ENCODE measurements around the gene TSPAN14.

The TSPAN14 gene

GRCh38 chr10:80425901-80426300 lies 28.2 kb upstream of the TSPAN14 start:
- no peak for ATAC-seq

DNA sequence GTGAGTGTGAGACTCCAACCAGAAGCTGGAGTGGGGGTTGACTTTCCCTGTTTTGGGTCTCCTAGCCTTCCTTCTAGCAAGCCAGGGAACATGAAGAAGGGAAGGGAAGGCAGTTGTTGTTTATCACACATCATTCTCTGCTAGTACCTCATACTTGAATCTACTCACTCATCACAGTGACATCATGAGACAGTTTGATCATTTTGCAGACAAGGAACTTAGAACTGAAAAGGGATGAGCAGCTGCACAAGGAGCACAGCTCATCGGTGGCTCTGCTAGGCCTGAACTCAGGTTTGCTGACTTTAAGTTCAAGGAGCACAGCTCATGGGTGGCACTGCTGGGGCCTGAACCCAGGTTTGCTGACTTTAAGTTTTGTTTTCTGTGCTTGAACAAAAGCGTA lies 26.6 kb upstream of the TSPAN14 start:
- ATAC-seq = no peak

GRCh38 chr10:80429521-80429973 lies 24.6 kb upstream of the TSPAN14 start:
- ATAC-seq = no peak

DNA sequence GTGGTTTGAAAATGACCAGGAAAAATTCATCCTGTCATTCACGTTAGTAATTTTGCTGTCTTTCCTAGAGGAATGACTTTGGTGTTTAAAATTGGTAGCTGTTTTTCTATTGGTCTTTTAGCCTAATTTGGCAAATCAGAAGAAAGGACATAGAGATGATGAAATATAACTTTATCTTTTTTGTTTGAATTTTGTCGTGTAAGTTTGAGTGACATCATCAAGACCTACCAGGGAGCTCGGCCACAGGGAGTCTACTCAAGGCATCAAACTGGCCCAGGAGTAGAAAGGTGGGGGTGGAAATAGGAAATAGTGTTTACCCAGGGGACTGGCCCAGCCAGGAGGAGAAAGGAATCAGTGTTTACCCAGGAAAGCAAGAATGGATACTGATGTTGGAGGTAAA lies 21.0 kb upstream of the TSPAN14 start:
- no peak for ATAC-seq

DNA sequence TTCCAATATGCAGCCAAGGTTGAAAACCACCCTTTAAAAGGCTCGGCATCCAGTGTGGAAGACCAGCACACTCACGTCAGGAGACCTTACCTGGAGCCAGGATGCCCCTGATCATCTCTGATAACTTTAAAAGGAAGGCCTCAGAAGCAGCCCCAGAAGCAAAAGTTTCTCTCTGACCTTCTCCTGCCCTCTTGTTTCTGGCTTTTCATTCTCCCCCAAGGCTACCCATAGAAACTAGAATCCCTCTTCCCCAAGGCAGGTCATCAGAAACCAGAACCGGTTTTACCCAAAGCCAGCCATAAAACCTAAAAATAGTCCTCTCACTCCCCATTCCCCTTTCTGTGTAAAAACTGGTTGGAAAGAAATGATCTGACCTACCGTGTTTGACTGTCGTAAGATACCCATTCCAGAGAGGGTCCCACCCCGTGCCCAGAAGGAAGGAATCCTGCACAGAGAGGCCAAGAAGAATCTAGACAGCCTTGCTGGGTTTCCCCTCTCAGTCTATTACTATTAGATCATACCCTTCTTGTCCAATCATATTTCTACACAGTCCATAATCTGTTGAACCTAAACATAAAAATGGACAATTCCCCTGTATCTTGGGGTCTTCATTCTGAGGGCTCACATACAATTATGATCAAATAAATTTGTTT lies 17.5 kb upstream of the TSPAN14 start:
- ATAC-seq = no peak

DNA sequence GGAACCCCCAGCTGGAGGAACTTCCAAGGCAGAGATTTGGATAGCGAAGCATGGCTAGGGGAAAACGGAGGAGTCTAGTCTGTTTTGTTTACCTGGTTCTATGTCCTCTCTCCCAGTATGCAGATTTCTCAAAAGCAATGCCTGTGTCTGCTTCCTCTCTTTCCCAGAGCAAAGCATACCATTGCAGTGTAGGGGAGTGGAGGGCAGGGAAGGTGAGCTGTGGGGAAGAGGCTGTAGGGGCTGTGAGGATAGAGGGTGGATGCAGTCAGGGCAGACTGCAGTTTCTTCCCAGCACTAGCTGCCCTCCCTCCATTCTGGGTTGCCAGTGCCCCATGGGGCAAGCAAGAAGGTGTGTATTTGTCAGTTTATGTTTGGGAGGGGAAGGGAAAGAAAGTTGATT lies 16.9 kb upstream of the TSPAN14 start:
- ATAC-seq = no peak

GRCh38 chr10:80441831-80442230 lies 12.3 kb upstream of the TSPAN14 start:
- no peak for ATAC-seq

- ATAC-seq = no peak
Measured at GRCh38 chr10:80442879-80443278, 11.2 kb upstream of the TSPAN14 start.

- ATAC-seq = no peak
Measured at GRCh38 chr10:80443531-80443974, 10.6 kb upstream of the TSPAN14 start.

DNA sequence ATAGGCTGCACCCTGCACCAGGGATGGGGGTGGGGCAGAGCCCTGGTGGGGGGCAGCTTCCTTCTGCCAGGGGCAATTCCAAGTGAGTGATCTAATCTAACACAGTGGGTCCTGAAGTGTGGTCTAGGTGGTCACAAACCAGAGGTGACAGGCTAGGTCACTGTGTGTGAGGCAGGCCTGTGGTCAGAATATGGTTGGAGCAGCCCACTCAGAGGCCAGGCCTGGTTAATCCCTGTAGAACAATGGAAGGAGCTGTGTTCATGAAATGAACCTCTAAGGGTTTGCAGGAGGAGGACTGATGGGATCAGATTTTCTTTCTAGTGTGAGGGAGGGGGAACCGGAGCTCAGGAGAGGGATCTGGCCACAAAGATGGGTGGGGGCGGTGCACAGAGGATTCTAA lies 10.0 kb upstream of the TSPAN14 start:
- ATAC-seq = no peak

DNA sequence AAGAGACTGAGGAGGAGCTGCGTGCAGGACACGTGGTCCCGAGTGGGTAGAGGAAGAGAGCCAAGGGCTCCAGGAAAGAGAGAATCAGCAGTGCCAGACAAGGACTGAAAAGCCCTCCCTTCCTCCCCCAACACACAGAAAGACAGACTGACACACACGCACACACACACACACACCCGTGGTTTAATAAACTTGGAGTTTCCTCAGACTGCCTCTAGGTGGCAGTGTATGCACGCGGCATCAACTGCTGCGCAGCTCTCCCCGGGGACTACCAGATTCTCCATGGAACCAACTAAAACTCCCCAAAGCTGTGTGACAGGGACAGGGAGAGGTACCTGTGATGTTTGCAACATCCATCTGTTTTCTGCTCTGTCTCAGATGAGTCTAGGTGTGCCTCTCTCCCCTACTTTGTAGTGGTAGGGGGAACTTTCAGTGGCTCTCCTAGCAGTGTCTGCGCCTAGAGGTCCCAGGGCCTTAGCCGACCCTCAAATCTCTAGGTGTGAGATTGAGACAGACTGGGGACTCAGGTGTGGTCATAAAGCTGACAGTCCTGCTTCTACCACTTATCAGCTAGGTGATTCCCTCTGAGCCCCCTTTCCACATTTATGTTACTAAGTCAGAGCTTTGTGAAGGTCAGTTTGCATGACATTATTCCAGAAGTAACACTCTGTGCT lies 9.3 kb upstream of the TSPAN14 start:
- peak; percentile 80 to 86 for ATAC-seq

- no peak for ATAC-seq
Measured at GRCh38 chr10:80447436-80448190, 6.5 kb upstream of the TSPAN14 start.

- ATAC-seq = no peak
Measured at GRCh38 chr10:80448209-80448942, 5.7 kb upstream of the TSPAN14 start.

DNA sequence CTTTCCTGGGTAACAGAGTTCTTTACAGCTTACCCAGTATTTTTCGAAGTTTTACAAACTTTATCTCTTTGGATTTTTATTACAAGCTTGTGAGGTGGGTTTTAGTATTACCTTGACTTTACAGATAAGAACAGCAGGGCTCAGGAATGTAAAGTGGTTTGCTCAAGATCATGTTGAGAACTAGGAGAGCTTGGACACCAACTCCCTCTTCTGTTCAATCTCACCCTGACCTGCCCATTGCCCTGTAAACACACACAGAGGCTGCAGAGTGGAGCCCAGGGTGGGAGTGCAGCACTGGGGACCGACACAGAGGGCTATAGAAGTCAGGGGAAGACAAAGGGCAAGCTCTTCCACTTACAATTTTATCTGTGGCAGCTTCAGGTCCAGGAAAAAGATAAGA lies 4.6 kb upstream of the TSPAN14 start:
- no peak for ATAC-seq

GRCh38 chr10:80451132-80451531 lies 3.0 kb upstream of the TSPAN14 start:
- ATAC-seq = no peak

DNA sequence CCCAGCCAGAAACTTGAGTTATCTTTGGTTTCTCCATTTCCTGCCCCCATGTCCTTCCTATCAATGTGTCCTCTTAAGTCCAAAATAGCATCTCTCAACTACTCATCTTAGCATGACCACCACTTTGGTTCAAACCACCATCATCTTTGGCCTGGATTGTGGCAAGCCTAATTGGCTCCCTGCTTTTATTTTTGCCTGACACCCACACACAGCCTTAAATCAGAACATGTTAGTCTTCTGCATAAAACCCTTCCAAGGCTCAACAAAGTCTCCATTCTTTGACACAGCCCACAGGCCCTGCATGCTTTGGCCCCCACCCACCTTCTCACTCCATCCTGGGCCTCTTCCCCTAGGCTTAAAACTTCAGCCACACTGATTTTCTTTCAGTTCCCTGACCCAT lies 2.0 kb upstream of the TSPAN14 start:
- ATAC-seq = no peak

GRCh38 chr10:80452640-80453039 lies 1.5 kb upstream of the TSPAN14 start:
- no peak for ATAC-seq

GRCh38 chr10:80453056-80453841 lies 861 bp upstream of the TSPAN14 start:
- ATAC-seq = no peak

DNA sequence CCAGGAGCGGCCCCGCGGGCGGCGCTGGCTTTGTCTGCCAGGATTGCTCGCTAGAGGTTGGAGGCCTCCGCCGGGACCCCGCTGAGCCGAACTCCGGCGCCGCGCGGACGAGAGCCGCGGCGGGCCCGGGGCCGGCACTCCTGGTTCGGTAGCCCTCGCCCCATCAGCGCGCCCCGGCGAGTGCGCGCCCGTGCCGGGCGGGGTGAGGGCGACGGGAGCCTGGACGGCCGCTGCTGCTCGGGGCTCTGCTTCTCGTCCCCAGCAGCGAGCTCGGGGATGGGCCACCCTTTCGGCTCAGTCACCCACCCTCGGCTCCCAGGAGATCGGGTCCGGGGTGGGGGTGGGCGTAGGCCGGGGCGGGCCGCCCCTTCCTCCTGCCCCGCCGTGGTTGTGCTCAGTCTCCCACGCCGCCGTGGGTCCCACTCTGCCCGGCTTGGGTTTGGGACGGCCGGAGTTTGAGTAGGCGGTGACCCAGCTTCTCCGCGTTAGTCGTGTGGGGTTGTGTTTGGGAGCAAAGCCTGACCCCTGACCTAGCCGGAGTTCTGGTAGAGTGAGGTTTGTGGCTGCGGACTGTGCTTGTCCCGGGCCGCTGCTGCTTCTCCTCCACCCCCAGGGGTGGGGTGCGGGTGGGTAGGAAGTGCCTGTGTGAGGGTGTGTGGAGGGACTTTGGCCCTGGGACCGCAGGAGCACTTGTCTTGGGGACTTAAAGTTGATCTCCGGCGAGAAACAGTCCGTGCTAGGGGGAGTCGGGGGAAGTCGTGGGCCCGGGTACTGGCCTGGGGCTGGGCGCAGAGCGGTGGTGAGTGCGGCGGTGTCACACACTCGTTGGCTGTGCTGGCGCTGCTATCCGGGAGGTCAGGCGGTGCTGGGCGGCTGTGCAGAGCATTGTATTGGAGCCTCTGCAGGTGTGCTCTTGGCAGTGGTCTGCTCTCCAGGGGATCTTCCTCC lies 677 bp downstream of the TSPAN14 start:
- peak; percentile 12 to 14 for ATAC-seq

GRCh38 chr10:80455461-80456349 lies 1.6 kb downstream of the TSPAN14 start:
- ATAC-seq = no peak
